ENCODE data around the gene EXOSC9.

- TF ChIP-seq POLR2AphosphoS2 (conservative IDR thresholded peaks at IDR 0.05; ENCODE audit: low read length) (no peak), PBX3 (IDR thresholded peaks at IDR 0.05) (no peak), CTCF (IDR thresholded peaks at IDR 0.05) (no peak), MAX (IDR thresholded peaks at IDR 0.05) (no peak), ESRRA (IDR thresholded peaks at IDR 0.05; ENCODE audit: borderline replicate concordance, low read length) (no peak), ZNF302 (CRISPR knock-in tag; IDR thresholded peaks at IDR 0.05) (no peak), RNF2 (IDR thresholded peaks at IDR 0.05; ENCODE audit: borderline replicate concordance, low read depth) (no peak)
Measured at GRCh38 chr4:121806411-121806810, 5.3 kb downstream of the EXOSC9 start.

Data from A549 (cell line).